Bronchus fibroblast of lung (primary cell): ENCODE measurements around the gene SART3. TPM values are rescaled to one million over a fixed set of nuclear protein-coding genes. Genes with fewer than 3 reads are reported as not detected.

ENCODE experiments used
- total RNA-seq: library from RNA; depleted of rRNA; stranded (reverse); fragments of >200 nt; gene quantifications from 2 replicates; pipeline ENCODE4 v1.2.3, GENCODE V29; 2015

The SART3 gene
- total RNA-seq: 27.5 and 34.8 TPM in 2 replicates

GRCh38 chr12:108560752-108561719 is at the start of gene SART3:
Gene SART3, minus strand, starts transcription at chr12:108561173. Its CDS starts 19 bp downstream, at chr12:108561154.

GRCh38 chr12:108597559-108598471 is 36.8 kb upstream of the SART3 start, which contains the start of gene TMEM119:
Gene TMEM119, minus strand, starts transcription at chr12:108598084. Its CDS starts 5,701 bp downstream, at chr12:108592383.

GRCh38 chr12:108562348-108563135 is 1.6 kb upstream of the SART3 start, which contains the start of gene ISCU:
Gene ISCU, plus strand, starts transcription at chr12:108562596. Its CDS starts 27 bp downstream, at chr12:108562623.

GRCh38 chr12:108514973-108515814 is 45.8 kb downstream of the SART3 start, which contains the start of gene FICD:
Gene FICD, plus strand, starts transcription at chr12:108515277. Its CDS starts 1,696 bp downstream, at chr12:108516973.

Other genes with a start within 250 kb of the SART3 start
- gene CMKLR1, start 221.9 kb downstream of the SART3 start, total RNA-seq: under 0.01 and 0.67 TPM in 2 replicates
- 2.4 and 3.6 TPM in 2 replicates for gene FICD, start 45.9 kb downstream of the SART3 start, total RNA-seq
- gene ISCU, start 1.4 kb upstream of the SART3 start, total RNA-seq: 84.1 and 97.3 TPM in 2 replicates
- gene TMEM119, start 36.9 kb upstream of the SART3 start, total RNA-seq: 67.8 and 72.6 TPM in 2 replicates
- gene SELPLG, start 72.7 kb upstream of the SART3 start, total RNA-seq: 0.74 and 2.4 TPM in 2 replicates
- 162 and 223 TPM in 2 replicates for gene CORO1C, start 170.3 kb upstream of the SART3 start, total RNA-seq